HUES48 (cell line): ENCODE data around the gene RASGRF1.
"Not testable (repeated sequence)": the region's sequence is repeated elsewhere in the genome, so short reads cannot be mapped to it uniquely, and the experiment has no call there.

ENCODE experiments used
- H3K27ac ChIP-seq: one replicate; pipeline ENCODE4 v1.7.0; 2013; ENCODE audit warnings: low read depth, low read length, inconsistent platforms
- H3K27me3 ChIP-seq: 2 replicates; pipeline ENCODE4 v1.6.1; 2013; ENCODE audit warnings: mild to moderate bottlenecking, low read length; ENCODE audit not compliant: control insufficient read depth, insufficient read depth
- H3K36me3 ChIP-seq: 2 replicates; pipeline ENCODE4 v1.6.1; 2013; ENCODE audit warnings: low read length; ENCODE audit not compliant: control insufficient read depth, insufficient read depth
- H3K4me1 ChIP-seq: 2 replicates; pipeline ENCODE4 v1.6.1; 2013; ENCODE audit warnings: mild to moderate bottlenecking, low read length; ENCODE audit not compliant: control insufficient read depth, insufficient read depth
- H3K4me3 ChIP-seq: 2 replicates; pipeline ENCODE4 v1.5.1; 2013; ENCODE audit warnings: mild to moderate bottlenecking, low read depth, low read length
- H3K9ac ChIP-seq: 2 replicates; pipeline ENCODE4 v1.6.1; 2013; ENCODE audit warnings: mild to moderate bottlenecking, low read depth, low read length, moderate library complexity
- H3K9me3 ChIP-seq: 2 replicates; pipeline ENCODE4 v1.6.1; 2013; ENCODE audit warnings: low read length; ENCODE audit not compliant: control insufficient read depth, insufficient read depth

The RASGRF1 gene

DNA sequence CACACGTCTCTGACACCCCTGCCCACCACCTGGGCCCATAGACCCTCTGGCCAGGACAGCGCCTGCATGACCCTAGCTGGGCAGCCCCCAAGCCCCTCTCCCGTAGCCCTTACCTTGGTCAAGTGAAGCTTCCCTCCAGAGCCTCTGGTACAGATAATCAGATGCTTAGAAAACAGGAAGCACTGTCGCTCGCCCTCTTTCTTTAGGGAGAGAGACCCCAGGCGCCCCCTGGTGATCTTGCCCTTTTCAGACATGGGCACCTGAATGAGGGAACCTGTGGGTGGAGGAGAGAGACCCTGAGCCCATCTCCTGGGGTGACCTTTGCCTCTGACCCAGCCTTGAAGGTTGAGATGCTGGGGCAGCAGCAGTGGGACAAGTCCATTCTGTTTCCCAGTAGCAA, 65.4 kb downstream of the RASGRF1 start:
- no peak overlapping the region for H3K27ac ChIP-seq
- no peaks in the 10 kb centered on the region for H3K4me1 ChIP-seq
- no peaks in the 10 kb centered on the region for H3K27me3 ChIP-seq
- H3K4me3 ChIP-seq = no peak overlapping the region
- no peaks in the 10 kb centered on the region for H3K9me3 ChIP-seq
- no peak overlapping the region for H3K9ac ChIP-seq
- H3K36me3 ChIP-seq = no peaks in the 10 kb centered on the region

- H3K4me1 ChIP-seq, H3K27me3 ChIP-seq, H3K9me3 ChIP-seq, H3K9ac ChIP-seq, H3K4me3 ChIP-seq, H3K27ac ChIP-seq, H3K36me3 ChIP-seq: not testable (repeated sequence)
These were observed 66.1 kb downstream of the RASGRF1 start for GRCh38 chr15:79024493-79024892.

- Histone ChIP-seq H3K27ac (no peak overlapping the region), H3K4me1 (no peaks in the 10 kb centered on the region), H3K27me3 (no peaks in the 10 kb centered on the region), H3K9ac (no peak overlapping the region), H3K9me3 (no peaks in the 10 kb centered on the region), H3K4me3 (no peak overlapping the region), H3K36me3 (no peaks in the 10 kb centered on the region)
These were observed 66.7 kb downstream of the RASGRF1 start for GRCh38 chr15:79023918-79024317.

GRCh38 chr15:79023546-79023890, 67.1 kb downstream of the RASGRF1 start:
- H3K27me3 ChIP-seq = no peaks in the 10 kb centered on the region
- no peak overlapping the region for H3K27ac ChIP-seq
- no peak overlapping the region for H3K4me3 ChIP-seq
- no peaks in the 10 kb centered on the region for H3K36me3 ChIP-seq
- H3K4me1 ChIP-seq = no peaks in the 10 kb centered on the region
- H3K9me3 ChIP-seq = no peaks in the 10 kb centered on the region
- H3K9ac ChIP-seq = no peak overlapping the region

DNA sequence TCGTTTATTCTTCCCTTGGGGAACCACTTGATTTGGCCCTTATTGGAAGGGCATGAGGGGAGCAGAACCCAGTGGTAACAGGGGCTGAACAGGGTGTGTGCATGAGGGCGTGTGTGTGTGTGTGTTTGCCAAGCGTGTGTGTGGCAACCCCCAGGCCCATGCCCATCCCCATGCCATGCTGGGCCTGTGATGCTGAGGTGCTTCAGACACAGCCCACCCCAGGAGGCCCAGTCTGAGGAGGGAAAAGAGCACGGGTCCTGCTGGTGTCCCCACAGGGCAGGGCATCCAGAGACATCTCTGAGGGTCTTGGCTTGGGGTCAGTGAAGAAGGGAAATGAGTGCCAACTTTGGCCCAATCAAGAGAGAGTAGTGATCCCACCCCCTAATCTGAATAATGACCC, 71.6 kb downstream of the RASGRF1 start:
- Histone ChIP-seq H3K4me3 (no peak overlapping the region), H3K27ac (no peak overlapping the region), H3K4me1 (no peaks in the 10 kb centered on the region), H3K27me3 (no peaks in the 10 kb centered on the region), H3K9me3 (no peaks in the 10 kb centered on the region), H3K36me3 (no peaks in the 10 kb centered on the region), H3K9ac (no peak overlapping the region)

GRCh38 chr15:79017953-79018352, 72.6 kb downstream of the RASGRF1 start:
- H3K36me3 ChIP-seq = no peaks in the 10 kb centered on the region
- no peak overlapping the region for H3K9ac ChIP-seq
- no peak overlapping the region for H3K27ac ChIP-seq
- H3K9me3 ChIP-seq = no peaks in the 10 kb centered on the region
- no peak overlapping the region for H3K4me3 ChIP-seq
- H3K4me1 ChIP-seq = no peaks in the 10 kb centered on the region
- H3K27me3 ChIP-seq = no peaks in the 10 kb centered on the region

DNA sequence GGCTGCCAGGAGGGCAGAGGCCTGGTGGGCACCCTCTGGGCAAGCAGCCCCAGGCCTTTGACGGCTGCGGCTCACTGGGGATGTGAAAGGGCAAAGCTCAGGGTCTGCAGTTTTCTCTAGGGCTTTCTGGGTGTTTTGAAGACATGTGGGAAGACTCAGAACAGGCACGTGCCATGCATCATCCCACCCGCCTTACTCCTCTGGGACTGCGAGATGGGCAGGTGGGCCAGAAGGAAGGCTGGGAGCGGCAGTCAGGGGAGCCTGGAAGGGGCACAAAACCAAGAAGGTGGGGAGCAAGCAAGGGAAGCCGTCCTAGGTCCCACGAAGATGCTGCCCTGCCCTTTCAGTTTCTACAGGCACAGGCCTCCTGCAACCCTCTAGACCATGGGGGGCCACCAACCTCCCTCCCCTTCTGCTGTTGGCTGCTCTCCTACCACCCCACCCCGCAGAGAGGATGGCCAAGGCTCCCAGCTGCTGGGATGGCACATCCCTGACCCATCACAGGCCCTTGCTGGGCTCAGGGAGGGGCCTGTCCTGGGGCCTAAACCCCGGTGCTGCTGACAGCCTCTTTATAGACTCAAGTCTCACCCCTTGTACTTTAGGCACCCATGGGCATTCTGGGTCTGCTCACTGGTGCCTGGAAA, 73.9 kb downstream of the RASGRF1 start:
- no peak overlapping the region for H3K4me3 ChIP-seq
- H3K36me3 ChIP-seq = no peaks in the 10 kb centered on the region
- H3K4me1 ChIP-seq = no peaks in the 10 kb centered on the region
- no peak overlapping the region for H3K9ac ChIP-seq
- H3K27ac ChIP-seq = no peak overlapping the region
- H3K27me3 ChIP-seq = no peaks in the 10 kb centered on the region
- H3K9me3 ChIP-seq = no peaks in the 10 kb centered on the region

DNA sequence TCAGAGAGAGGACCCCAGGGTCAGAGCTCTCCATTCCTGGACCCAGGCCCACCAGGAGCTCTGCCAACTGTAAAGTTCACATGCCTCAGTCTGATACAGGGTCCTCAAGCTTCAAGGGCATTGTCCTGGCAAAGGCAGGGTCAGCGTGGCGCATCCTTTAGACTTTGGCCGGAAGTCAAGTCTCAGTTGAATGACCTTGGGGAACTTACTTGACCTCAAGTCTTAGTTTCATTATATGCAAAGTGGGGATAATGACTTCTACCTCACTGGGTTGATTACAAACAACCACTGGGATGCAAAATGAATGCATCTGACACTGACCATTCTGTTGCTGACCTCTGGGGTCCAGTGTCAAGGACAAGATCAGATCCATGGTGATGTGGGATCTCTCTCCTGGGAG, 75.2 kb downstream of the RASGRF1 start:
- no peaks in the 10 kb centered on the region for H3K36me3 ChIP-seq
- H3K9me3 ChIP-seq = no peaks in the 10 kb centered on the region
- no peak overlapping the region for H3K4me3 ChIP-seq
- H3K4me1 ChIP-seq = no peaks in the 10 kb centered on the region
- H3K27ac ChIP-seq = no peak overlapping the region
- no peaks in the 10 kb centered on the region for H3K27me3 ChIP-seq
- H3K9ac ChIP-seq = no peak overlapping the region

DNA sequence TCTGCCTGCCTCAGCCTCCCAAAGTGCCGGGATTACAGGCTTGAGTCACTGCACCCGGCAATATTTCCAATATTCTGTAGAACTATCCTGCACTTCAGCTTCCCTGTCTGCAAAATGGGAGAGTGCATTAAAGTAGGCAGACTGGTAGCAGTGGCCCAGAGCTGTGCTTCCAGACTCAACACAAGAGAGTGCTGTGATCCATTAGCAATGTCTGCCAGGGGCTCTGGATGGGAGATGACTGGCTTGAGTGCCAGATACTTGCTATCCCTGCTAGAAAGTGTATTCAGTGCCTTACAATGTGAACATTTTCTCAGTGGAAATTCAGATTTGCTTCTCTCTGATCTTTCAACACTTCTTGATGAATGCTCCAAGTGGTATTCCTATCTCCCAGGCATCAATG, 80.3 kb downstream of the RASGRF1 start:
- Histone ChIP-seq H3K27ac (no peak overlapping the region), H3K27me3 (no peaks in the 10 kb centered on the region), H3K36me3 (no peaks in the 10 kb centered on the region), H3K9ac (no peak overlapping the region), H3K4me1 (no peaks in the 10 kb centered on the region), H3K4me3 (no peak overlapping the region), H3K9me3 (no peaks in the 10 kb centered on the region)

- Histone ChIP-seq H3K4me3 (no peak overlapping the region), H3K9ac (no peak overlapping the region), H3K4me1 (peaks cover 8% of the 10 kb centered on the region)
These were observed 81.2 kb downstream of the RASGRF1 start for GRCh38 chr15:79009379-79009778.

DNA sequence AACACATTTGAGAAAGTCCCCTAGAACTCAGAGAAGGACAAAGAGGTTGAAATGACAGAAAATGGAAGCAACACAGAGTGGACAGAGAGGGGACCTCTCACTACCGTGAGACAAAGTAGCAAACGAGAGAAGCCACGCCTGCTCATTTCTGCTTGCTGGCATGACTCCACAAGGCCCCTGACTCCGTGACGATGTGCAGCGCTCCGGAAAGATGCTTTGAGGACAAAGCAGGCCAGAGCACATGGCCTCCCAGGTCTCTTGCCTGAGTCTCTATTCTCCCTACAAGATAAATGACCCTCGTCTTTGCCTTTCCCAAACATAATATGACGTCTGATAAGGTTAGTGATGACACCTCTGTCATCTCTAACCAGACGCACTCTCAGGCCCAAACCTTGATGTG, 81.9 kb downstream of the RASGRF1 start:
- no peaks in the 10 kb centered on the region for H3K27me3 ChIP-seq
- no peak overlapping the region for H3K9ac ChIP-seq
- peaks cover 11% of the 10 kb centered on the region for H3K4me1 ChIP-seq
- no peak overlapping the region for H3K4me3 ChIP-seq
- H3K9me3 ChIP-seq = no peaks in the 10 kb centered on the region
- H3K36me3 ChIP-seq = no peaks in the 10 kb centered on the region
- no peak overlapping the region for H3K27ac ChIP-seq

More at GRCh38 chr15:79009379-79009778, 81.2 kb downstream of the RASGRF1 start:
- Histone ChIP-seq H3K27ac (no peak overlapping the region), H3K36me3 (no peaks in the 10 kb centered on the region), H3K27me3 (no peaks in the 10 kb centered on the region), H3K9me3 (no peaks in the 10 kb centered on the region)

DNA sequence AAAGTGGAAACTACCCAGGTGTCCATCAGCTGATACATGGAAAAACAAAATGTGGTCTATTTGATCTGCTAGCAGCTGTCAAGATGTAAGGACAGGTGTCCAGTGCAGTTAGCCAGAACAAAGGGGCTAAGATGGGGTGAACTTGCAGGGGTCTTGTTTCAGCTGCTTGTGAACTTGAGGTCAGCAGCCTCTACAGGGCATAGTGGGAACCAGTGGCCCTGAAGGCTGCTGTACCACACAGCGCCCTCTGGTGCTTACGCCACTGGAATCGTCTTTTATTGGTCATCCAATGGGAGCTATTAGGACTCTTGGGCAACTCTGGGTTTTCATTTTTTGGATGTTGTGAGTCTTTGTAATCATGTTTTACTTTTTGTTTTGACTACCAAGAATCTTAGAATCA, 83.5 kb downstream of the RASGRF1 start:
- H3K27ac ChIP-seq = no peak overlapping the region
- H3K9me3 ChIP-seq = no peaks in the 10 kb centered on the region
- no peaks in the 10 kb centered on the region for H3K27me3 ChIP-seq
- no peak overlapping the region for H3K4me3 ChIP-seq
- H3K9ac ChIP-seq = no peak overlapping the region
- no peaks in the 10 kb centered on the region for H3K36me3 ChIP-seq
- H3K4me1 ChIP-seq = peaks cover 12% of the 10 kb centered on the region
